SK-N-SH (cell line): ENCODE data around the gene MADD. TPM values are rescaled to one million over a fixed set of nuclear protein-coding genes. Genes with fewer than 3 reads are reported as not detected.
A peak's percentile ranks its signal among the peaks of the same experiment; 100 is the strongest.

Source experiments
- CTCF ChIA-PET: fragments of 300-600, 350-600 bp; formaldehyde crosslinking; extraction: SDS; loops from one replicate; lab custom pipeline; 2021; lab: Yijun Ruan, JAX
- POLR2A ChIA-PET: fragments of 350-600 bp; sonication (Branson Sonifier 250); formaldehyde crosslinking; extraction: SDS; loops from one replicate; lab custom pipeline; 2020; ENCODE audit warnings: antibody characterized with exemption, inconsistent platforms; lab: Yijun Ruan, JAX
- DNase-seq: peaks from one replicate; pipeline ENCODE4 v3.0.0; 2012
- H2AFZ ChIP-seq: fragments of 200-600 bp; sonication (generic); 2 replicates; pipeline ENCODE4 v1.8.1; 2016; ENCODE audit warnings: antibody characterized with exemption, mild to moderate bottlenecking, low read depth
- H3F3A ChIP-seq: fragments of 200-600 bp; sonication (generic); replicated peaks from 2 replicates; pipeline ENCODE3; 2016; ENCODE audit warnings: antibody characterized with exemption, mild to moderate bottlenecking; ENCODE audit not compliant: insufficient read depth
- H3K27ac ChIP-seq, 2 experiments: fragments of 200-500 bp in 1 of 2; fragments of 200-600 bp in 1 of 2; sonication (Bioruptor generic) in 1 of 2; sonication (generic), shearing (Covaris generic) in 1 of 2; 2 replicates each; pipeline versions ENCODE4 v1.5.1 to v1.6.1; 2014 to 2016; ENCODE audit warnings: low read depth in 2 of 2, inconsistent platforms in 1 of 2, low read length in 1 of 2, mild to moderate bottlenecking in 1 of 2, mixed read lengths in 1 of 2
- H3K27me3 ChIP-seq: fragments of 200-600 bp; sonication (generic), shearing (Covaris generic); 2 replicates; pipeline ENCODE4 v1.6.1; 2016; ENCODE audit warnings: mixed run types; ENCODE audit not compliant: insufficient read depth
- H3K36me3 ChIP-seq, 2 experiments: fragments of 200-500 bp in 1 of 2; fragments of 200-600 bp in 1 of 2; sonication (Bioruptor generic) in 1 of 2; sonication (generic) in 1 of 2; replicated peaks in 1 of 2; 2 replicates each; pipeline versions ENCODE3 to v1.5.1; 2014 to 2016; ENCODE audit warnings: low read length in 1 of 2, mild to moderate bottlenecking in 1 of 2; ENCODE audit not compliant: insufficient read depth in 2 of 2, control insufficient read depth in 1 of 2
- H3K4me1 ChIP-seq, 2 experiments: fragments of 200-500 bp in 1 of 2; fragments of 200-600 bp in 1 of 2; sonication (Bioruptor generic) in 1 of 2; sonication (generic), shearing (Covaris generic) in 1 of 2; 2 replicates each; pipeline versions ENCODE4 v1.5.1 to v1.6.1; 2014 to 2016; ENCODE audit warnings: low read depth in 1 of 2, low read length in 1 of 2, mixed run types in 1 of 2; ENCODE audit not compliant: insufficient read depth in 2 of 2, control insufficient read depth in 1 of 2
- H3K4me2 ChIP-seq: fragments of 200-600 bp; sonication (generic), shearing (Covaris generic); 2 replicates; pipeline ENCODE4 v1.6.1; 2017; ENCODE audit warnings: mixed run types
- H3K4me3 ChIP-seq, 2 experiments: fragments of 200-500 bp in 1 of 2; fragments of 200-600 bp in 1 of 2; sonication (Bioruptor generic) in 1 of 2; sonication (generic), shearing (Covaris generic) in 1 of 2; 2 replicates each; pipeline versions ENCODE4 v1.5.1 to v1.8.1; 2014 to 2016; ENCODE audit warnings: low read depth in 2 of 2, inconsistent platforms in 1 of 2, low read length in 1 of 2, mild to moderate bottlenecking in 1 of 2, mixed read lengths in 1 of 2, moderate library complexity in 1 of 2
- H3K79me2 ChIP-seq: fragments of 200-600 bp; sonication (generic); 2 replicates; pipeline ENCODE4 v1.8.1; 2017; ENCODE audit warnings: mild to moderate bottlenecking; ENCODE audit not compliant: insufficient read depth
- H3K9ac ChIP-seq: fragments of 200-600 bp; sonication (generic); 2 replicates; pipeline ENCODE4 v1.6.1; 2017; ENCODE audit warnings: mixed run types
- H3K9me2 ChIP-seq: fragments of 200-600 bp; sonication (generic); 2 replicates; pipeline ENCODE4 v1.6.1; 2017; ENCODE audit warnings: mixed run types
- H3K9me3 ChIP-seq: fragments of 200-600 bp; sonication (generic); 2 replicates; pipeline ENCODE4 v1.6.1; 2017; ENCODE audit warnings: mixed run types, mild to moderate bottlenecking, moderate library complexity
- H4K20me1 ChIP-seq: fragments of 200-600 bp; sonication (generic); 2 replicates; pipeline ENCODE4 v1.6.1; 2017; ENCODE audit warnings: mild to moderate bottlenecking, mixed run types; ENCODE audit not compliant: insufficient read depth
- EZH2phosphoT487 ChIP-seq: fragments of 200-600 bp; sonication (generic); IDR thresholded peaks from 2 replicates; pipeline ENCODE4 v1.6.1; 2017; ENCODE audit warnings: low read depth, mixed run types, mild to moderate bottlenecking, antibody characterized with exemption, moderate library complexity, borderline replicate concordance
- GATA2 ChIP-seq: sonication (generic); formaldehyde crosslinking; IDR thresholded peaks from 2 replicates; pipeline ENCODE4 v1.5.0; 2020; ENCODE audit warnings: mild to moderate bottlenecking, missing genetic modification reagents
- MEF2A ChIP-seq: IDR thresholded peaks from 2 replicates; pipeline ENCODE4 v1.4.0; 2012; ENCODE audit warnings: low read depth, borderline replicate concordance
- PBX3 ChIP-seq: IDR thresholded peaks from 2 replicates; pipeline ENCODE4; 2012
- TCF12 ChIP-seq: IDR thresholded peaks from 2 replicates; pipeline ENCODE4 v1.4.0; 2012
- WGBS: methylation state at CpG from one replicate; pipeline ENCODE4 v1.1.6; 2017; ENCODE audit warnings: low lambda C conversion rate; 5-methylcytosine and 5-hydroxymethylcytosine counted together
- polyA plus RNA-seq, 3 experiments: library from polyadenylated mRNA; depleted of rRNA; stranded (reverse); fragments of >200 nt; gene quantifications; 2 replicates each; pipeline ENCODE4 v1.2.3, GENCODE V29; 2012
- TF ChIP-seq, protein P1 (sequence below): fragments of 200-600 bp; sonication (generic); IDR thresholded peaks from 2 replicates; pipeline ENCODE4 v1.6.1; 2017; ENCODE audit warnings: antibody characterized with exemption, mild to moderate bottlenecking, moderate library complexity
- TF ChIP-seq, protein P2 (sequence below): IDR thresholded peaks from 2 replicates; pipeline ENCODE4 v1.4.0; 2012; ENCODE audit warnings: low read depth, borderline replicate concordance

Gene MADD
- polyA plus RNA-seq, 1 of the 3 experiments (the other 2 are of a cell fraction), result 16.4 TPM

GRCh38 chr11:47331454-47332302 lies 61.7 kb downstream of the MADD start:
- Histone ChIP-seq H4K20me1 (no peaks in the 10 kb centered on the region), H2AFZ (no peak overlapping the region), H3K4me3 (no peak overlapping the region), H3K79me2 (no peaks in the 10 kb centered on the region), H3K36me3 (peaks cover 0 to 21% of the 10 kb centered on the region in 2 experiments), H3K9me2 (no peaks in the 10 kb centered on the region), H3K4me1 (no peaks in the 10 kb centered on the region), H3F3A (no peaks in the 10 kb centered on the region), H3K9me3 (no peaks in the 10 kb centered on the region), H3K27me3 (no peaks in the 10 kb centered on the region), H3K9ac (no peak overlapping the region), H3K27ac (no peak overlapping the region), H3K4me2 (no peak overlapping the region)
- WGBS, result 89% methylated on average over 20 of the region's 21 CpGs
- TF ChIP-seq TCF12, result no peak
- no peak for TF ChIP-seq PBX3
- TF ChIP-seq EZH2phosphoT487, result no peak
- TF ChIP-seq, protein P1, sequence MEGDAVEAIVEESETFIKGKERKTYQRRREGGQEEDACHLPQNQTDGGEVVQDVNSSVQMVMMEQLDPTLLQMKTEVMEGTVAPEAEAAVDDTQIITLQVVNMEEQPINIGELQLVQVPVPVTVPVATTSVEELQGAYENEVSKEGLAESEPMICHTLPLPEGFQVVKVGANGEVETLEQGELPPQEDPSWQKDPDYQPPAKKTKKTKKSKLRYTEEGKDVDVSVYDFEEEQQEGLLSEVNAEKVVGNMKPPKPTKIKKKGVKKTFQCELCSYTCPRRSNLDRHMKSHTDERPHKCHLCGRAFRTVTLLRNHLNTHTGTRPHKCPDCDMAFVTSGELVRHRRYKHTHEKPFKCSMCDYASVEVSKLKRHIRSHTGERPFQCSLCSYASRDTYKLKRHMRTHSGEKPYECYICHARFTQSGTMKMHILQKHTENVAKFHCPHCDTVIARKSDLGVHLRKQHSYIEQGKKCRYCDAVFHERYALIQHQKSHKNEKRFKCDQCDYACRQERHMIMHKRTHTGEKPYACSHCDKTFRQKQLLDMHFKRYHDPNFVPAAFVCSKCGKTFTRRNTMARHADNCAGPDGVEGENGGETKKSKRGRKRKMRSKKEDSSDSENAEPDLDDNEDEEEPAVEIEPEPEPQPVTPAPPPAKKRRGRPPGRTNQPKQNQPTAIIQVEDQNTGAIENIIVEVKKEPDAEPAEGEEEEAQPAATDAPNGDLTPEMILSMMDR, result no peak
- TF ChIP-seq MEF2A, result no peak
- TF ChIP-seq, protein P2, sequence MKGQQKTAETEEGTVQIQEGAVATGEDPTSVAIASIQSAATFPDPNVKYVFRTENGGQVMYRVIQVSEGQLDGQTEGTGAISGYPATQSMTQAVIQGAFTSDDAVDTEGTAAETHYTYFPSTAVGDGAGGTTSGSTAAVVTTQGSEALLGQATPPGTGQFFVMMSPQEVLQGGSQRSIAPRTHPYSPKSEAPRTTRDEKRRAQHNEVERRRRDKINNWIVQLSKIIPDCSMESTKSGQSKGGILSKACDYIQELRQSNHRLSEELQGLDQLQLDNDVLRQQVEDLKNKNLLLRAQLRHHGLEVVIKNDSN, result no peak
- ChIA-PET CTCF (no interaction called here), POLR2A (no interaction called here)
- peak; percentile 27 for DNase-seq

DNA sequence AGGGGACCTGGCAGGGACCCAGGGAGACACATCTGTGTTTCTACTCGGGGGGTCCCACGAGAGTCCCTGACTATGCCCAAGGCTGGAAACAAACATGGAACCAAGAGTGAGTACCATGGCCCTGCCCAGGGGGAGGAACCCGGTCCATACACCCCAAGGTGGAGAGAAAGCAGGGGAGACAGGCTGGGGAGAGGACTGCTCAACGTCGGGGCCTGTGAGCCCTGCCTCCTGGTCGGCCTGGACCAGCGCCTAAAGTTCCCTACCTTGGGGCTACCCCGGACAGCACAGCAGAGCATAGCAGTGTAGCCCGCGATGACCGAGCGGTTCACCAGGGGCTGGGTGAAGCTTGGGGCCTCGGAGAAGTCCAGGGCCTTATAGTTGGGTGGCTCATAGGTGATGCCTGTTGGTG lies 62.4 kb downstream of the MADD start:
- DNase-seq, result peak; percentile 27
- no peak overlapping the region for H2AFZ ChIP-seq
- TF ChIP-seq PBX3 (no peak), GATA2 (CRISPR knock-in tag) (no peak)
- H3K4me2 ChIP-seq, result no peak overlapping the region
- POLR2A ChIA-PET, result no interaction called here
- no peaks in the 10 kb centered on the region for H3K4me1 ChIP-seq
- H3K36me3 ChIP-seq, result peaks cover 0 to 17% of the 10 kb centered on the region in 2 experiments
- H3K9me2 ChIP-seq, result no peaks in the 10 kb centered on the region
- H3F3A ChIP-seq, result no peaks in the 10 kb centered on the region
- H3K27ac ChIP-seq, result no peak overlapping the region
- H3K9me3 ChIP-seq, result no peaks in the 10 kb centered on the region
- H4K20me1 ChIP-seq, result no peaks in the 10 kb centered on the region
- no peaks in the 10 kb centered on the region for H3K79me2 ChIP-seq
- H3K4me3 ChIP-seq, result no peak overlapping the region
- CTCF ChIA-PET, result no interaction called here
- H3K9ac ChIP-seq, result no peak overlapping the region
- no peaks in the 10 kb centered on the region for H3K27me3 ChIP-seq
- 61% methylated on average over 6 of the region's 13 CpGs for WGBS
